ENCODE results near the gene PCBD2. TPM values are rescaled to one million over a fixed set of nuclear protein-coding genes. Genes with fewer than 3 reads are reported as not detected.

The PCBD2 gene
- total RNA-seq, 2 donors from 2014 or later = 22.1 to 22.2 TPM

DNA sequence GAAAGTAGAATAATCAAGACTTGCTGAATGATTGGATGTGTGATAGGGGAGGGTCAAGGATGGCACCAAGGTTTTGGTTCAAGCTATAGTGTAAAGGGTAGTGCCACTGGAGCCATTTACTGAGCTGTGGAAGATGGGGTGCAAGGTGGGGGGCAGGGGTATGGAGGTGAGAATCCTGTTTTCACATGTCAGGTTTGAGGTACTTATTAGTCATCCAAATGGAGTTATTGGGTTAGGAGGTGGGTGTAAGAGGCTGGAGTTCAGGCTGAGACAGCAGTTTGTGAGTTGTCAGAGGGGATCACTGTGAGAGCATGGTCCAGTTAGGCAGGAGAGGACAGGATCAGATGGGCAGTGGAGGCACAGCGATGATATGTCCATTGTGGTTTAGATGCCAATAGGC is 8.9 kb downstream of the PCBD2 start:
- no peaks in the 10 kb centered on the region for H3K27me3 Mint-ChIP-seq (ENCODE audit: low read depth)
- no peak overlapping the region for H3K27ac Mint-ChIP-seq
- ATAC-seq (replicated peaks in 1 of 2) = peak; percentile 25 to 30
- H3K4me3 Mint-ChIP-seq = no peak overlapping the region
- no peaks in the 10 kb centered on the region for H3K9me3 Mint-ChIP-seq
- H3K36me3 Mint-ChIP-seq (ENCODE audit: insufficient read depth in 2 of 2) = peaks cover 0 to 6% of the 10 kb centered on the region in 2 donors
- peaks cover 16% of the 10 kb centered on the region for H3K4me1 Mint-ChIP-seq (ENCODE audit: low read depth)
- no peak for DNase-seq

GRCh38 chr5:134917070-134917815 is 12.3 kb downstream of the PCBD2 start:
- Mint-ChIP-seq H3K27ac (peak overlapping the region; percentile 16), H3K27me3 (ENCODE audit: low read depth) (no peaks in the 10 kb centered on the region), H3K4me1 (ENCODE audit: low read depth) (peaks cover 47% of the 10 kb centered on the region), H3K9me3 (no peaks in the 10 kb centered on the region), H3K36me3 (ENCODE audit: insufficient read depth in 2 of 2) (peaks cover 2 to 13% of the 10 kb centered on the region in 2 donors), H3K4me3 (no peak overlapping the region)
- ATAC-seq (replicated peaks in 1 of 2) (no peak), DNase-seq (no peak)

GRCh38 chr5:134918861-134919260 is 13.9 kb downstream of the PCBD2 start:
- Mint-ChIP-seq H3K9me3 (no peaks in the 10 kb centered on the region), H3K4me1 (ENCODE audit: low read depth) (peaks cover 47% of the 10 kb centered on the region), H3K4me3 (peak overlapping the region; percentile 30 to 40), H3K27ac (no peak overlapping the region), H3K36me3 (ENCODE audit: insufficient read depth in 2 of 2) (peaks cover 2 to 14% of the 10 kb centered on the region in 2 donors), H3K27me3 (ENCODE audit: low read depth) (no peaks in the 10 kb centered on the region)
- DNase-seq (no peak), ATAC-seq (replicated peaks in 1 of 2) (no peak)

DNA sequence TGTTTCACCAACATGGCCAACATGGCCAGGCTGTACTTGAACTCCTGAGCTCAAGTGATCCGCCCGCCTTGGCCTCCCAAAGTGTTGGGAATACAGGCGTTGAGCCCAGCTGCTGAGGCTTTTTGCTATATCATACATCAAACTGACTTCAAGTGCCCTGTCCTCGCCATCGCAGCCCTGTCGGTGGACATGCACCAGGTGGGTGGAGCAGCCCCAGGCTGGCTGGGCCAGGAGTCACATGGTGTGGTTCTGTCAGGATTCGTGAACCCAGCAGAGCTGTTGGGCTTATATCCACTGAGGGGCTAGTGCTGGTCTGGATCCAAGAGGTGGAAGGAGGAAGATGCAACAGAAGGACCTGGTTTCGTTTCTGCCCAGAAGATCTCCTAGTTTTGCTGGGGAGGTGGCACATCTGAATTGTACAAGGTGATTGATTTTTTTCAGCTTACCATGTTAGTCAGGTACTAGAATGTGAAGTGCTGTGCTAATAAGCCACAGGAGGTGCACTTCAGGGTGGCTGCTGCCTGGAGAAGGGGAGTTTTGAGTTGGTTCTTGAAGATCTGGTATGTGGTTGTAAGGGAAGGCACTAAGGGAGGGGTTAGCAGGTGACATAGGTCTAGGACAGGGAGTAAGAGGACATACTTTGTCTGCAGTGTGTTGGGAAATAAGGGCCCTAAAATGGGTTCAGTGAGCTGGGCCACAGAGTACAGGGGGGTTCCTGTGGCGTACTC is 16.1 kb downstream of the PCBD2 start:
- Mint-ChIP-seq H3K27me3 (ENCODE audit: low read depth) (no peaks in the 10 kb centered on the region), H3K9me3 (no peaks in the 10 kb centered on the region), H3K27ac (peak overlapping the region; percentile 4), H3K36me3 (ENCODE audit: insufficient read depth in 2 of 2) (peaks cover 2 to 12% of the 10 kb centered on the region in 2 donors), H3K4me1 (ENCODE audit: low read depth) (peaks cover 47% of the 10 kb centered on the region), H3K4me3 (peak overlapping the region in 1 of 2 donors; percentile 5)
- DNase-seq (no peak), ATAC-seq (replicated peaks in 1 of 2) (no peak)

GRCh38 chr5:134932508-134932907 is 27.6 kb downstream of the PCBD2 start:
- H3K4me3 Mint-ChIP-seq = no peak overlapping the region
- H3K4me1 Mint-ChIP-seq (ENCODE audit: low read depth) = no peaks in the 10 kb centered on the region
- ATAC-seq (replicated peaks in 1 of 2) (no peak), DNase-seq (no peak)
- H3K9me3 Mint-ChIP-seq = no peaks in the 10 kb centered on the region
- no peak overlapping the region for H3K27ac Mint-ChIP-seq
- peaks cover 0 to 5% of the 10 kb centered on the region in 2 donors for H3K36me3 Mint-ChIP-seq (ENCODE audit: insufficient read depth in 2 of 2)
- no peaks in the 10 kb centered on the region for H3K27me3 Mint-ChIP-seq (ENCODE audit: low read depth)

- H3K36me3 Mint-ChIP-seq (ENCODE audit: insufficient read depth in 2 of 2) = no peaks in the 10 kb centered on the region
- no peaks in the 10 kb centered on the region for H3K9me3 Mint-ChIP-seq
- ATAC-seq (replicated peaks in 1 of 2) = no peak
- DNase-seq = no peak
- H3K4me3 Mint-ChIP-seq = no peak overlapping the region
- no peaks in the 10 kb centered on the region for H3K27me3 Mint-ChIP-seq (ENCODE audit: low read depth)
- H3K4me1 Mint-ChIP-seq (ENCODE audit: low read depth) = no peaks in the 10 kb centered on the region
- no peak overlapping the region for H3K27ac Mint-ChIP-seq
Observed at GRCh38 chr5:134934202-134934601, 29.3 kb downstream of the PCBD2 start.

GRCh38 chr5:134935711-134936602 is 31.0 kb downstream of the PCBD2 start:
- no peak for DNase-seq
- Mint-ChIP-seq H3K9me3 (no peaks in the 10 kb centered on the region), H3K4me1 (ENCODE audit: low read depth) (no peaks in the 10 kb centered on the region), H3K27ac (no peak overlapping the region), H3K27me3 (ENCODE audit: low read depth) (no peaks in the 10 kb centered on the region), H3K36me3 (ENCODE audit: insufficient read depth in 2 of 2) (no peaks in the 10 kb centered on the region), H3K4me3 (no peak overlapping the region)
- ATAC-seq (replicated peaks in 1 of 2) = no peak

DNA sequence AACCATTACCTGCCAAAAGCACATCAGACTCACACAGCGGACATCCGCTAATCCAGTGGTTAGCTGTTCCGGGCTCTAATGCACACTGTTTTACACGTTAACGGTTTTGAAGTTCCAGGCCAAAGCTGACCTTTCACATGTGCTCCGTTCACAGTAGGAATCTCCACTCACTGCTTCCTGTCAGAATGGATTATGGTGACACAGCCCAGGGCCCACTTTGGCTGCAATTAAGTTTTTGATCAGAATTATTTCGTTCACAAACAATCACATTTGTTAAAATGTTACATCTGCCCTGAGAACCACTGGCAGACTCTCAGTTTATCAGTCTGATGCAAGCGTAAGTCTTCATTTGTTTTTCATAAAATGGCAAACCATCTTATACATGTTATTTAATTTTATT is 32.6 kb downstream of the PCBD2 start:
- no peak for ATAC-seq (replicated peaks in 1 of 2)
- no peaks in the 10 kb centered on the region for H3K9me3 Mint-ChIP-seq
- DNase-seq = no peak
- no peak overlapping the region for H3K27ac Mint-ChIP-seq
- no peaks in the 10 kb centered on the region for H3K4me1 Mint-ChIP-seq (ENCODE audit: low read depth)
- no peak overlapping the region for H3K4me3 Mint-ChIP-seq
- no peaks in the 10 kb centered on the region for H3K27me3 Mint-ChIP-seq (ENCODE audit: low read depth)
- no peaks in the 10 kb centered on the region for H3K36me3 Mint-ChIP-seq (ENCODE audit: insufficient read depth in 2 of 2)

GRCh38 chr5:134938030-134938429 is 33.1 kb downstream of the PCBD2 start:
- Mint-ChIP-seq H3K27me3 (ENCODE audit: low read depth) (no peaks in the 10 kb centered on the region), H3K27ac (no peak overlapping the region)

DNA sequence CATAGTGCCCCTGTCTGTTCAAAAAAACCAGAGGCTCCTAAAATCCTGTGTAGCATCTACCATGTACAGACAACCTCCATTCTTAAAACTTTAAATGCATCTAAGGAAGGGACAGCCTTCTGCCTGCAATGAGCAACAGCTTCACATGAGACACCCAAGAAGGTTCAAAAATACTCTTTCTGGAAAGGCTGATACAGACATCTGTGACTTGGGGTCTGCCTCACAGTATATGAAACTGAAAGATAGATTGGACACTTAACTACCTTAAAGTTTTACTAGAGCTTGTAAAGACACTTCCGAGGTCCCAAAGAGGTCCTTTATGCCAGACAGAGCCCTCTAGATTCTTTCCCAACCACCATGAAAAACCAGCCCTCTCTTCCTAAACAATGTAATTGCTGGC is 34.6 kb downstream of the PCBD2 start:
- H3K4me3 Mint-ChIP-seq = no peak overlapping the region
- no peaks in the 10 kb centered on the region for H3K4me1 Mint-ChIP-seq (ENCODE audit: low read depth)
- no peak overlapping the region for H3K27ac Mint-ChIP-seq
- H3K9me3 Mint-ChIP-seq = no peaks in the 10 kb centered on the region
- no peaks in the 10 kb centered on the region for H3K36me3 Mint-ChIP-seq (ENCODE audit: insufficient read depth in 2 of 2)
- DNase-seq (no peak), ATAC-seq (replicated peaks in 1 of 2) (no peak)
- no peaks in the 10 kb centered on the region for H3K27me3 Mint-ChIP-seq (ENCODE audit: low read depth)

More at GRCh38 chr5:134938030-134938429, 33.1 kb downstream of the PCBD2 start:
- no peaks in the 10 kb centered on the region for H3K4me1 Mint-ChIP-seq (ENCODE audit: low read depth)
- ATAC-seq (replicated peaks in 1 of 2) (no peak), DNase-seq (no peak)
- no peak overlapping the region for H3K4me3 Mint-ChIP-seq
- H3K36me3 Mint-ChIP-seq (ENCODE audit: insufficient read depth in 2 of 2) = no peaks in the 10 kb centered on the region
- H3K9me3 Mint-ChIP-seq = no peaks in the 10 kb centered on the region

DNA sequence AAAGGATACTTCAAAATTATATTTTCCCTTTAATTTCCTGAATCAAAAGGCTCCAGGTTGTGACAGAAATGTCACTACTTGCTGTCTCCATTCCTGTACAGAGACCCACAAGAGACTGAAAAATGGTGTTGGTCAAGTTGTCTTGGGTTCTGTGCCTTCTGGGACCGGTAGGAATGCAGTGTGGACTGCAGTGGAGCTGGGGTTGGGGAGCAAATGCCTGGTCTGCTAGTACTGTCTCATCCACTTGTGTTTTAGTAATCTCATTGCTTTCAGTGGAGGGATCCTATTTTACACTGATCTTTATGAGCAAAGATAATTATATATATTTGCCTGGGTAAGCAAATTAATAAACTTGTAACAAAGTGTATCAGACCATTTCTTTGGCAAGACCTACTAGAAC is 38.6 kb downstream of the PCBD2 start:
- H3K9me3 Mint-ChIP-seq = no peaks in the 10 kb centered on the region
- H3K27me3 Mint-ChIP-seq (ENCODE audit: low read depth) = no peaks in the 10 kb centered on the region
- H3K4me1 Mint-ChIP-seq (ENCODE audit: low read depth) = no peaks in the 10 kb centered on the region
- DNase-seq = no peak
- no peaks in the 10 kb centered on the region for H3K36me3 Mint-ChIP-seq (ENCODE audit: insufficient read depth in 2 of 2)
- H3K27ac Mint-ChIP-seq = no peak overlapping the region
- no peak for ATAC-seq (replicated peaks in 1 of 2)
- H3K4me3 Mint-ChIP-seq = no peak overlapping the region

GRCh38 chr5:134944630-134945029 is 39.7 kb downstream of the PCBD2 start:
- ATAC-seq (replicated peaks in 1 of 2) = no peak
- H3K36me3 Mint-ChIP-seq (ENCODE audit: insufficient read depth in 2 of 2) = no peaks in the 10 kb centered on the region
- no peaks in the 10 kb centered on the region for H3K9me3 Mint-ChIP-seq
- DNase-seq = no peak
- H3K27ac Mint-ChIP-seq = no peak overlapping the region
- no peaks in the 10 kb centered on the region for H3K4me1 Mint-ChIP-seq (ENCODE audit: low read depth)
- H3K27me3 Mint-ChIP-seq (ENCODE audit: low read depth) = no peaks in the 10 kb centered on the region
- H3K4me3 Mint-ChIP-seq = no peak overlapping the region

DNA sequence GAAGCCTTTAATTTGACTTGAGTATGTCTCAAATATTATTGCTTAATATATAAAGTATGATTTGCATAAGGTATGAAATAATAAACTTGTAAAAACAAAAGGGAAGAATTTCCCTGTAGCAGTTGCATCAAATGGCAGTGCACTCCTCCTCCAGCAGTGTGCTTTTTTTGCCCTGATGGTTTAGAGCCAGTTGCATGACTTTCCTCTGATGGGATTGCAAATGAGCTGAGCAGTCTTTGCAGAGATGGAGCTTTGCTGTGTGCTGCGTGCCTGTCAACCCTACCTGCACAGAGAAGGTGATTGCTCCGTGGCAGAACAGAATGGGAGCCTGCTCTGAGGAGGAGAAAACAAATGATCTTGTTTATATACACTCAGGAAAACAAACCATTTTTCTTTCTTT is 40.1 kb downstream of the PCBD2 start:
- Mint-ChIP-seq H3K27ac (no peak overlapping the region), H3K27me3 (ENCODE audit: low read depth) (no peaks in the 10 kb centered on the region), H3K4me3 (no peak overlapping the region), H3K36me3 (ENCODE audit: insufficient read depth in 2 of 2) (no peaks in the 10 kb centered on the region), H3K4me1 (ENCODE audit: low read depth) (no peaks in the 10 kb centered on the region), H3K9me3 (no peaks in the 10 kb centered on the region)
- no peak for DNase-seq
- ATAC-seq (replicated peaks in 1 of 2) = no peak
